Cardiac fibroblast (primary cell): ENCODE measurements around the gene NOX5.

Experiments
- DNase-seq, 2 donors: peaks; one replicate each; pipeline versions ENCODE4 v3.0.0 to v3.0.0-alpha.2; 2010; ENCODE audit warnings: low read depth in 2 of 2
- H3K4me3 ChIP-seq, 2 donors: replicated peaks in 1 of 2; 1 replicate in 1 of 2; 2 replicates in 1 of 2; pipeline ENCODE4 v1.5.1; 2011; ENCODE audit warnings: low read depth in 2 of 2, low read length in 2 of 2, mild to moderate bottlenecking in 2 of 2, moderate library complexity in 1 of 2
- TF ChIP-seq, protein P1 (sequence below): IDR thresholded peaks from one replicate; pipeline ENCODE4 v1.5.1; 2011; ENCODE audit warnings: low read depth, mild to moderate bottlenecking, low read length, inconsistent platforms

Gene NOX5

GRCh38 chr15:69031013-69032001 is 16.8 kb downstream of the NOX5 start:
- DNase-seq: peak; percentile 27 to 39
- TF ChIP-seq, protein P1, sequence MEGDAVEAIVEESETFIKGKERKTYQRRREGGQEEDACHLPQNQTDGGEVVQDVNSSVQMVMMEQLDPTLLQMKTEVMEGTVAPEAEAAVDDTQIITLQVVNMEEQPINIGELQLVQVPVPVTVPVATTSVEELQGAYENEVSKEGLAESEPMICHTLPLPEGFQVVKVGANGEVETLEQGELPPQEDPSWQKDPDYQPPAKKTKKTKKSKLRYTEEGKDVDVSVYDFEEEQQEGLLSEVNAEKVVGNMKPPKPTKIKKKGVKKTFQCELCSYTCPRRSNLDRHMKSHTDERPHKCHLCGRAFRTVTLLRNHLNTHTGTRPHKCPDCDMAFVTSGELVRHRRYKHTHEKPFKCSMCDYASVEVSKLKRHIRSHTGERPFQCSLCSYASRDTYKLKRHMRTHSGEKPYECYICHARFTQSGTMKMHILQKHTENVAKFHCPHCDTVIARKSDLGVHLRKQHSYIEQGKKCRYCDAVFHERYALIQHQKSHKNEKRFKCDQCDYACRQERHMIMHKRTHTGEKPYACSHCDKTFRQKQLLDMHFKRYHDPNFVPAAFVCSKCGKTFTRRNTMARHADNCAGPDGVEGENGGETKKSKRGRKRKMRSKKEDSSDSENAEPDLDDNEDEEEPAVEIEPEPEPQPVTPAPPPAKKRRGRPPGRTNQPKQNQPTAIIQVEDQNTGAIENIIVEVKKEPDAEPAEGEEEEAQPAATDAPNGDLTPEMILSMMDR: peak; percentile 61
- H3K4me3 ChIP-seq: peak overlapping the region; percentile 25 to 28

DNA sequence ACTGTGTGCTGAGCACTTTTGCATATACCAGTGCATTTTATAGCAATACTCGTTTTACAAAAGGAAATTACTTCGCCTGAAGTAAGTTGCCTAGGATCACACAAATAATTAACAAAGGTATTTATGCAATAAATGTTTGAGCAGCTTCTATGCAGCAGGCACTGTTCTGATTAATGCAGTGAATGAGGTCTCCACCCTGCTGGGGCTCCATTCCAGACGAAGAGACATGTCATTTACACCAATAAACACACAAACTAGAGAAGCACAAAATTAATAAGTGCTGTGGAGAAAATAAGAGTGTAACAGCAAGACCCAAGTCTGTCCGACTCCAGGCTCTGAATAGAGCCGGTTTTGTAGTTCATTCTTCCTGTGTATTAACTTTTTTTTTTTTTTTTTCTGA is 17.5 kb downstream of the NOX5 start:
- TF ChIP-seq, protein P1: no peak
- no peak for DNase-seq
- peak overlapping the region in 1 of 2 donors; percentile 25 for H3K4me3 ChIP-seq

- TF ChIP-seq, protein P1: no peak
- no peak overlapping the region for H3K4me3 ChIP-seq
- no peak for DNase-seq
Measured at GRCh38 chr15:69032703-69033373, 18.3 kb downstream of the NOX5 start.

DNA sequence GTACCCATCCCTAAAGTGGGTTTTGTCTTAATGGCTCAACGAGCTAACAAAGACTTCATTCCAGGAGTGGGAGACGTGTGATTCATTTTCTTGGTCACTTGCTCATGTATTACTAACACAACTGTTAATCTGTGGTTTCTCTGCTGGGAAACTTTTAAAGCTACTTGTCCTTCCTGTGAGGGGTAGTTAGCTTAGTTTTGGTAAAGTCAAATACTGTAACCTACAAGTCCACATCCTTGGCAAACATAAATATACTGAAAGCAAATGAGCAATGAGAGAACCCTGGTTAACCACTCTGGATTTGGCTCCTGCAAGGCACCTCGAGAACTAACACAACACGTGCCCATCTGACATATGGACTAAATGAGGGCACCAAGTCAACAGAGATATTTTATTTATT is 19.9 kb downstream of the NOX5 start:
- DNase-seq: peak; percentile 51 to 84
- H3K4me3 ChIP-seq: no peak overlapping the region
- TF ChIP-seq, protein P1: no peak

- TF ChIP-seq, protein P1: peak; percentile 35
- peak in 1 of 2 donors; percentile 15 for DNase-seq
- no peak overlapping the region for H3K4me3 ChIP-seq
Measured at GRCh38 chr15:69035205-69035917, 20.9 kb downstream of the NOX5 start.

DNA sequence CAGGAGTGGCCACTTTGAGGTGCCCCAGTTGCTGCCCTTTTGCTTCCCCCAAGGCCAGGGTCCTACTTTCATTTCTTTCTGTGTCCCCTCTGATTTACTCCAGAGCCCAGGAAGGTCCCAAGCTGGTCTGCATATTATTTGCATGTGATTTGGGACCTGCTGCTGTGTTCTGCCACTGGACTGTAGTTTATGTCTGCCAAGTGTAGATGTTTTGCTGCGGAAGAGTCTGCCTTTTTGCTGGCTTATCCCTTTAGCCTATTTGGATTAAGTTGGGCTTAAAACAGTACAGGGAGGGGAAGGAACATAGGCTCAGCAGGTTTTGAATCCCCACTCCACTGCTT is 21.4 kb downstream of the NOX5 start:
- no peak overlapping the region for H3K4me3 ChIP-seq
- TF ChIP-seq, protein P1: no peak
- no peak for DNase-seq
